ENCODE data around the gene LCLAT1. TPM values are rescaled to one million over a fixed set of nuclear protein-coding genes. Genes with fewer than 3 reads are reported as not detected.

LCLAT1 gene
- total and polyA plus RNA-seq, 2 donors = 4.5 to 22.8 TPM

- H3K4me3 ChIP-seq (ENCODE audit: low read depth, low read length) = no peak overlapping the region
- WGBS = 29% methylated on average over 2 of the region's 2 CpGs
- no peak for DNase-seq (ENCODE audit: extremely low spot score)
- no peaks in the 10 kb centered on the region for H3K4me1 ChIP-seq (ENCODE audit: insufficient read depth)
- H3K27ac ChIP-seq (ENCODE audit: low read depth) = no peak overlapping the region
- H3K36me3 ChIP-seq (ENCODE audit: insufficient read depth) = no peaks in the 10 kb centered on the region
Measured at GRCh38 chr2:30514134-30514847, 67.2 kb downstream of the LCLAT1 start.

- no peaks in the 10 kb centered on the region for H3K4me1 ChIP-seq (ENCODE audit: insufficient read depth)
- 57% methylated on average over 4 of the region's 4 CpGs for WGBS
- H3K36me3 ChIP-seq (ENCODE audit: insufficient read depth) = no peaks in the 10 kb centered on the region
- no peak overlapping the region for H3K27ac ChIP-seq (ENCODE audit: low read depth)
- H3K4me3 ChIP-seq (ENCODE audit: low read depth, low read length) = no peak overlapping the region
- no peak for DNase-seq (ENCODE audit: extremely low spot score)
Measured at GRCh38 chr2:30514848-30515435, 67.9 kb downstream of the LCLAT1 start.

DNA sequence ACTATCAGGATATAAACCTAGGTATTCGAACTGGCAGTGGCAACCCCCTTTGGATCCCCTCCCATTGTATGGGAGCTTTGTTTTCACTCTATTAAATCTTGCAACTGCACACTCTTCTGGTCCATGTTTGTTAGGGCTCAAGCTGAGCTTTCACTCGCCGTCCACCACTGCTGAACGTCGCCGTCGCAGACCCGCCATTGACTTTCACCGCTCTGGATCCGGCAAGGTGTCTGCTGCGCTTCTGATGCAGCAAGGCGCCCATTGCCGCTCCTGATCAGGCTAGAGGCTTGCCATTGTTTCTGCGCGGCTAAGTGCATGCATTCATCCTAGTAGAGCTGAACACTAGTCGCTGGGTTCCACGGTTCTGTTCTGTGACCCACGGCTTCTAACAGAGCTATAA lies 69.1 kb downstream of the LCLAT1 start:
- H3K4me1 ChIP-seq (ENCODE audit: insufficient read depth) = no peaks in the 10 kb centered on the region
- no peak for DNase-seq (ENCODE audit: extremely low spot score)
- H3K27ac ChIP-seq (ENCODE audit: low read depth) = no peak overlapping the region
- H3K36me3 ChIP-seq (ENCODE audit: insufficient read depth) = no peaks in the 10 kb centered on the region
- H3K4me3 ChIP-seq (ENCODE audit: low read depth, low read length) = no peak overlapping the region
- WGBS = 88% methylated on average over 18 of the region's 18 CpGs

DNA sequence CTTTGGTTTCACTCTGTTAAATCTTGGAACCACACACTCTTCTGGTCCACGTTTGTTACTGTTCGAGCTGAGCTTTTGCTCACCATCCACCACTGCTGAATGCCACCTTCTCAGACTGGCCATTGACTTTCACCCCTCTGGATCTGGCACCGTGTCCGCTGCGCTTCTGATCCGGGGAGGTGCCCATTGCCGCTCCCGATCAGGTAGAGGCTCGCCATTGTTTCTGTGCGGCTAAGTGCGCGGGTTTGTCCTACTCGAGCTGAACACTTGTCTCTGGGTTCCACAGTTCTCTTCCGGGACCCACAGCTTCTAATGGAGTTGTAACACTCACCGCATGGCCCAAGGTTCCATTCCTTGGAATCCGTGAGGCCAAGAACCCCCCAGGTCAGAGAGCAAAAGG lies 72.8 kb downstream of the LCLAT1 start:
- Histone ChIP-seq H3K4me1 (ENCODE audit: insufficient read depth) (no peaks in the 10 kb centered on the region), H3K27ac (ENCODE audit: low read depth) (no peak overlapping the region), H3K4me3 (ENCODE audit: low read depth, low read length) (no peak overlapping the region), H3K36me3 (ENCODE audit: insufficient read depth) (no peaks in the 10 kb centered on the region)
- DNase-seq (ENCODE audit: extremely low spot score) = no peak
- WGBS = 98% methylated on average over 16 of the region's 16 CpGs

DNA sequence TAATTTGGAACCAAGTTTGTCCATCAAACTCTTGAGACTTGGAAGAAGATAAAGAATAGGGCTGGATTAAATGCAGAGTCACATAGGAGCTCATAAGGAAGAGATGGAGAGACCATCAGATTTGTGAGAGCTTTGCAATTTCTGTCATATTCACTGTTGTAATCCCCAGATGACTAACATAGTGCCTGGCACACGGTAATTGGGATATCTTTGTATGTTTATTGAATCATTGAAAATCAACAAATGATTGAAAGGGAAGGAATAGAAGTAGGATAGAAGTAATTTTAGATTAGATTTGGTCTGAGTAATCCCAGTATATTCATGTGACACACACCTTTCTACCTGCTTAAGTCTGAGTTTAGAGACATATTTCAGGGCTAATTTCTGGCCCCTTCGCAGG lies 75.4 kb downstream of the LCLAT1 start:
- no peaks in the 10 kb centered on the region for H3K4me1 ChIP-seq (ENCODE audit: insufficient read depth)
- 95% methylated on average over 2 of the region's 2 CpGs for WGBS
- DNase-seq (ENCODE audit: extremely low spot score) = no peak
- no peaks in the 10 kb centered on the region for H3K36me3 ChIP-seq (ENCODE audit: insufficient read depth)
- H3K27ac ChIP-seq (ENCODE audit: low read depth) = no peak overlapping the region
- no peak overlapping the region for H3K4me3 ChIP-seq (ENCODE audit: low read depth, low read length)

DNA sequence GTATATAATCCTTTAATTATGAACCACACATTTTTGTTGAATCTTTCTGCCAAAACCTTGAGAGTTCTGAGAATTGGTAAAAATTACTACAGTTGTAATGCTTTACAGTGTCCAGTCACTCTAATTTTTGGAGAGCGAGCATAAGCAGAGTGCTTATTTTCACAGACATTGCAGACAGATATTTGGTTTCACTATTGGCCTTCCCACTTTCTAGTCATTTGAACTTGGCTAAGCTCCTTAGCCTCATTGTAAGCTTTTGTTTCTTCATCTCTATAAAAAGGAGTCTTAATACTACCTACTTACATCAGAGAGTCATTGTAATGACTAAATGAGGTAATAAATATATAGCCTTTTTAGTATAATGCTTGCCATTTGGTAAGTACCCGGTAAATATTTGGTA lies 80.4 kb downstream of the LCLAT1 start:
- no peaks in the 10 kb centered on the region for H3K4me1 ChIP-seq (ENCODE audit: insufficient read depth)
- DNase-seq (ENCODE audit: extremely low spot score) = no peak
- no peaks in the 10 kb centered on the region for H3K36me3 ChIP-seq (ENCODE audit: insufficient read depth)
- WGBS = 94% methylated on average over 2 of the region's 2 CpGs
- no peak overlapping the region for H3K27ac ChIP-seq (ENCODE audit: low read depth)
- H3K4me3 ChIP-seq (ENCODE audit: low read depth, low read length) = no peak overlapping the region

DNA sequence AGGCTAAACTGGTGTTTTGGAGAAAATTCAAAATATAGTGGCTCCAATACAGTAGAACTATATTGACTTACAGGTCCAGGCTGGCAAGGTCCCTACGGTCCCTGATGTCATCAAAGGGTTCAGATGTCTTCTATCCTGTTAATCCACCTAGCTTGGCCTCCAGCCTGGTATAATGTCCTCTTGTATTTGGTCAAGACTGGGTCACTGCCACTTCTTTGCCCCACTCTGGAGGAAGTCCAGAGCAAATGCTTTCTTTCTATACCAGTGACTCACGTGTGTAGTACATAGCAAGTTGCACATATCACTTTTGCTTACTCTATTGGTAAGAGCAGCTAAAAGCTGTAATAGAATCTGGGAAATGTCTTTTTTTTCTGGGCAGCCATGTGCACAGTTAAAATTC lies 80.8 kb downstream of the LCLAT1 start:
- no peak overlapping the region for H3K4me3 ChIP-seq (ENCODE audit: low read depth, low read length)
- no peaks in the 10 kb centered on the region for H3K36me3 ChIP-seq (ENCODE audit: insufficient read depth)
- WGBS = 85% methylated on average over 2 of the region's 2 CpGs
- H3K4me1 ChIP-seq (ENCODE audit: insufficient read depth) = no peaks in the 10 kb centered on the region
- DNase-seq (ENCODE audit: extremely low spot score) = no peak
- H3K27ac ChIP-seq (ENCODE audit: low read depth) = no peak overlapping the region

DNA sequence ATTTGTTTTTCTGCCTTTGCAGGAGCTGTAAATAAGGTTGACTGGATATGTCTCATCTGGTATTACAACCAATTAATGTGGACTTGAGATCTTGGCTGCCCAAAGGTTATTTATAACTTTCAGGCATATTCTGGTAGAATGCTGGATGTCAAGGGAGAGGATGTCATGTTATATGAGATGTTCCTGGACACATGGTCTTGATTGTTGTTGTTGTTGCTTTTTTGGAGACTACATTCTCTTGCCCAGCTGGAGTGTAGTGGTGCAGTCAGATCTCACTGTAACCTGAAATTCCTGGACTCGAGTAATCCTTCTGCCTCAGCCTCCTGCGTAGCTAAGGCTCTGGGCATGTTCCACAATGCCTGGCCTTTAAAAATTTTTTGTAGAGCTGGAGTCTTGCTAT lies 83.3 kb downstream of the LCLAT1 start:
- no peaks in the 10 kb centered on the region for H3K4me1 ChIP-seq (ENCODE audit: insufficient read depth)
- 93% methylated on average over 2 of the region's 2 CpGs for WGBS

GRCh38 chr2:30541680-30542079 lies 94.6 kb downstream of the LCLAT1 start:
- Histone ChIP-seq H3K36me3 (ENCODE audit: insufficient read depth) (no peaks in the 10 kb centered on the region), H3K27ac (ENCODE audit: low read depth) (no peak overlapping the region), H3K4me1 (ENCODE audit: insufficient read depth) (no peaks in the 10 kb centered on the region), H3K4me3 (ENCODE audit: low read depth, low read length) (no peak overlapping the region)
- WGBS = 99% methylated on average over 1 of the region's 1 CpG
- no peak for DNase-seq (ENCODE audit: extremely low spot score)

More for the DNA sequence above, 83.3 kb downstream of the LCLAT1 start:
- Histone ChIP-seq H3K27ac (ENCODE audit: low read depth) (no peak overlapping the region), H3K4me3 (ENCODE audit: low read depth, low read length) (no peak overlapping the region), H3K36me3 (ENCODE audit: insufficient read depth) (no peaks in the 10 kb centered on the region)
- no peak for DNase-seq (ENCODE audit: extremely low spot score)

DNA sequence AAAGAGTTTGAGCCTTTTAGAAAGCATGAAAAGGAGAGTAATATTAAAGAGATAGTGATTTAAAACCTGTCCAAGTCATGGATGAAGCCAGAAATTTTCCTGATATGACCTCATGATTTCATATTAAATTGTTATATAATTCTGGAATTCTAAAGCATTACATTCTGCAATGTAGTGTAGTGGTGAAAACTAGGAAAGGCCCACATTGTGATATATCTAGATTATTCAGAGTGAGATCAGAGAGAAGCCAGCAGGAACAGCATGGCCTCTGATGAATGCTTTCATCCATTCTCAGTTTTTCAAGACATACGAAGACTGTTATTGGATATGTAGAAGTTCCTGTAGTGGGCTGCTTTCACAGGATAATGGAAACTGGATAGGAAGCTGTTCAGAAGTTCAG lies 98.8 kb downstream of the LCLAT1 start:
- Histone ChIP-seq H3K36me3 (ENCODE audit: insufficient read depth) (no peaks in the 10 kb centered on the region), H3K4me3 (ENCODE audit: low read depth, low read length) (no peak overlapping the region), H3K27ac (ENCODE audit: low read depth) (no peak overlapping the region), H3K4me1 (ENCODE audit: insufficient read depth) (no peaks in the 10 kb centered on the region)
- no peak for DNase-seq (ENCODE audit: extremely low spot score)
- 91% methylated on average over 1 of the region's 1 CpG for WGBS

- no peaks in the 10 kb centered on the region for H3K4me1 ChIP-seq (ENCODE audit: insufficient read depth)
- no peak for DNase-seq (ENCODE audit: extremely low spot score)
- no peak overlapping the region for H3K4me3 ChIP-seq (ENCODE audit: low read depth, low read length)
- 87% methylated on average over 2 of the region's 2 CpGs for WGBS
- no peaks in the 10 kb centered on the region for H3K36me3 ChIP-seq (ENCODE audit: insufficient read depth)
- no peak overlapping the region for H3K27ac ChIP-seq (ENCODE audit: low read depth)
Measured at GRCh38 chr2:30548386-30548785, 101.3 kb downstream of the LCLAT1 start.

DNA sequence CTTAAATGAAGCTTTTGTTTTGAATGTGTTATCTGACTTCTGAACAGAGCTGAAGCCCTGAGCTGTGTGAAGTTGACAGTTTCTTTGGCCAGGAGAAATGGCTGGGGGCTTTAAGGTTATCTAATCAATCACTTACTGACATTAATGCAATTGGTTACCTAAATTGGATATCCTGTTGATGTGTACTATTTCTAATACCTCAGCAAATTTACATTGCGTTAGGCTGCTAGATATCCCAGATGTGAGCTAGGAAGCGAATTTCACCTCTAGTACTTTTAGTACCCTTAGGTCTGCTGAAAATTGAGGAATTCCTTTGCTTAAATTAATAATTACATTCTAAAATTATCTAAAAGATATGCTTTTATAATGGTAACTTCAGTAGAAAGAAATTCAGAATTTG lies 102.0 kb downstream of the LCLAT1 start:
- Histone ChIP-seq H3K4me1 (ENCODE audit: insufficient read depth) (no peaks in the 10 kb centered on the region), H3K36me3 (ENCODE audit: insufficient read depth) (no peaks in the 10 kb centered on the region), H3K27ac (ENCODE audit: low read depth) (no peak overlapping the region), H3K4me3 (ENCODE audit: low read depth, low read length) (no peak overlapping the region)
- WGBS = 99% methylated on average over 2 of the region's 2 CpGs
- no peak for DNase-seq (ENCODE audit: extremely low spot score)

DNA sequence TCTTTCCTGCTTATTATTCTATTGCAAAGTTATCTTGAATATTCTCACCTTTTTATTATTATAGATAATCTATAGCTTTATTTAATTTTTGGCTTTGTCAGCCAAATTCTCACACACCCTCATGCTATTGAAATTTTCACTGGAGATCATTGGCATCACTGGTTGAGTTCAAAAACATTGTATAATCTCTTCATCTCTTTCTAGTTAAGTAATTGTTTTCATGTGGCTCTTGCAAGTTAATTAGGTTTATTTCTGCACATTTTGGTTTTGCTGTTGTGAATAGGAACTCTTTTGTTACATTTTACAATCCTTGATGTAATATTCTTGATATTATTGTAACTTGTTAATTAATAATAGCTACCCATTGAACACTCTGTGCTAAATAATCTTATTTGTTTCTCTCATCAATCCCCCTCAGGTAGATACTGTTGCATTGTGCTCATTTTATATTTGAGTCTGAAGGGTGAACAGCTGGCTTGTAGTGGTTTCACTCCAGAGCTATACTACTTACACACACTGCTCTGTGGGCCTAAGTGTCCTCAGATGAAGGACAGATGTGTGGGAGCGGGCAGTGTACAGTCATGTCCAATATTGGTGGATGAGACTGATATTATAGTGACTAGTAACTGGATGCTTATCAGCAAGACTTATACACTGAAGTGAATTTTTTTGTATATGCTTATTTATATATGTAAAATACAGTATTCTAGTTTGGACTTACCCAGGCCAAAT lies 112.7 kb downstream of the LCLAT1 start:
- 100% methylated on average over 1 of the region's 1 CpG for WGBS
- Histone ChIP-seq H3K4me1 (ENCODE audit: insufficient read depth) (no peaks in the 10 kb centered on the region), H3K27ac (ENCODE audit: low read depth) (no peak overlapping the region), H3K4me3 (ENCODE audit: low read depth, low read length) (no peak overlapping the region), H3K36me3 (ENCODE audit: insufficient read depth) (no peaks in the 10 kb centered on the region)
- no peak for DNase-seq (ENCODE audit: extremely low spot score)

- H3K4me3 ChIP-seq (ENCODE audit: low read depth, low read length) = no peak overlapping the region
- no peaks in the 10 kb centered on the region for H3K4me1 ChIP-seq (ENCODE audit: insufficient read depth)
- H3K36me3 ChIP-seq (ENCODE audit: insufficient read depth) = no peaks in the 10 kb centered on the region
- WGBS = 72% methylated on average over 1 of the region's 1 CpG
- no peak for DNase-seq (ENCODE audit: extremely low spot score)
- H3K27ac ChIP-seq (ENCODE audit: low read depth) = no peak overlapping the region
Measured at GRCh38 chr2:30561349-30561748, 114.3 kb downstream of the LCLAT1 start.

All from urinary bladder (tissue), 4 donors.